ENCODE results near the gene RGS6.

DNA sequence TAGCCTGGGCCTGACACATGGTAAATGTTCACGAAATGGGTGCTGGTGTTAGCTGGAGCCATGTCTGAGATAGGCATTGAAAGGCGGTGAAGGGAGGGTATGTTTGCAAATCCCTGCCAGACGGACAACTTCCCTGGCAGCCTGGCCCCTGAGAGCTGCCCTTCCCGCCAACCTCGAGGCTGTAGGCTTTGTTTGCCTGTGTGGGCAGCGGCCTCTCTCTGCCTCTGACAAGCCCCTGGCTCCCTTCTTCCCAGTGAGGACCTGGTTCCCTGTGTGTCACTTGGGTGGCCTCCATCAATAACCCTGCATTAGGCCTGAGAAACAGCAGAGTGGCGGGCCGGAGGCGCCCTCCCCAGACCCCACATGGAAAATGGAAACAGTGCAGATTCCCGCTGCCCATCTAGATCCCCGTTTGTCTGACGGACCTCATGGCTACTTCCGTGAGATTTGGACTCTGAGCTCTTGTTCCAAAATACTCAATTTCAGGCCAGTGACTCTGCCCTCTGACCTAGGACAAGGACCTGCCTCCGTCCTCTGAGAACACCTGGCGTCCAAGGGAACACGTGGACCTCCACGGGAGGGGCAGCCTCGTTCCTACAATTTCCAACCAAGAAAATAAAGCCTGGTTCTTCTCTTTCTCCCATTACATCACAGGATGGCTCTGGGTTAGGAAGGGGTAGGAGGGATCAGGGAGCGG, 636.2 kb downstream of the RGS6 start:
- no peak for TF ChIP-seq EP300 (IDR thresholded peaks at IDR 0.05)
- no peak for TF ChIP-seq POLR2A (IDR thresholded peaks at IDR 0.05)
- TF ChIP-seq, protein P1, sequence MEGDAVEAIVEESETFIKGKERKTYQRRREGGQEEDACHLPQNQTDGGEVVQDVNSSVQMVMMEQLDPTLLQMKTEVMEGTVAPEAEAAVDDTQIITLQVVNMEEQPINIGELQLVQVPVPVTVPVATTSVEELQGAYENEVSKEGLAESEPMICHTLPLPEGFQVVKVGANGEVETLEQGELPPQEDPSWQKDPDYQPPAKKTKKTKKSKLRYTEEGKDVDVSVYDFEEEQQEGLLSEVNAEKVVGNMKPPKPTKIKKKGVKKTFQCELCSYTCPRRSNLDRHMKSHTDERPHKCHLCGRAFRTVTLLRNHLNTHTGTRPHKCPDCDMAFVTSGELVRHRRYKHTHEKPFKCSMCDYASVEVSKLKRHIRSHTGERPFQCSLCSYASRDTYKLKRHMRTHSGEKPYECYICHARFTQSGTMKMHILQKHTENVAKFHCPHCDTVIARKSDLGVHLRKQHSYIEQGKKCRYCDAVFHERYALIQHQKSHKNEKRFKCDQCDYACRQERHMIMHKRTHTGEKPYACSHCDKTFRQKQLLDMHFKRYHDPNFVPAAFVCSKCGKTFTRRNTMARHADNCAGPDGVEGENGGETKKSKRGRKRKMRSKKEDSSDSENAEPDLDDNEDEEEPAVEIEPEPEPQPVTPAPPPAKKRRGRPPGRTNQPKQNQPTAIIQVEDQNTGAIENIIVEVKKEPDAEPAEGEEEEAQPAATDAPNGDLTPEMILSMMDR (IDR thresholded peaks at IDR 0.05), result no peak
